Sigmoid colon (tissue), 7 donors: ENCODE data around the gene POGZ. TPM values are rescaled to one million over a fixed set of nuclear protein-coding genes. Genes with fewer than 3 reads are reported as not detected.

ENCODE experiments used
- DNase-seq: peaks from one replicate; pipeline ENCODE4 v3.0.0-alpha.2; 2019
- H3K27ac ChIP-seq, 4 donors: fragments of 200-600 bp; sonication (generic); one replicate each; pipeline ENCODE4 v1.5.1; 2016 to 2019; ENCODE audit warnings: mild to moderate bottlenecking in 1 of 4
- H3K27me3 ChIP-seq, 3 donors: fragments of 200-600 bp; sonication (generic); one replicate each; pipeline ENCODE4 v1.5.1; 2019; ENCODE audit warnings: mild to moderate bottlenecking in 1 of 3
- H3K36me3 ChIP-seq, 4 donors: fragments of 200-600 bp; sonication (generic); one replicate each; pipeline ENCODE4 v1.5.1; 2016 to 2019
- H3K4me1 ChIP-seq, 4 donors: fragments of 200-600 bp; sonication (generic); one replicate each; pipeline ENCODE4 v1.5.1; 2017 to 2019
- H3K4me3 ChIP-seq, 4 donors: fragments of 200-600 bp; sonication (generic); one replicate each; pipeline ENCODE4 v1.5.1; 2017 to 2019; ENCODE audit warnings: mild to moderate bottlenecking in 2 of 4, moderate library complexity in 1 of 4
- H3K9me3 ChIP-seq, 4 donors: fragments of 200-600 bp in 3 of 4; sonication (generic) in 3 of 4; one replicate each; pipeline versions ENCODE4 v1.5.1 to v1.6.1; 2013 to 2019
- EP300 ChIP-seq, 4 donors: sonication (generic); formaldehyde crosslinking; IDR thresholded peaks; one replicate each; pipeline ENCODE4 v1.6.1; 2017; ENCODE audit warnings: antibody characterized with exemption in 4 of 4
- POLR2A ChIP-seq, 2 donors: fragments of 450-650 bp; IDR thresholded peaks; one replicate each; pipeline ENCODE4 v1.6.1; 2016; ENCODE audit warnings: antibody characterized with exemption in 2 of 2, mild to moderate bottlenecking in 2 of 2, moderate library complexity in 2 of 2
- POLR2AphosphoS5 ChIP-seq, 4 donors: sonication (generic); formaldehyde crosslinking; IDR thresholded peaks; one replicate each; pipeline ENCODE4 v1.6.1; 2017; ENCODE audit warnings: antibody characterized with exemption in 4 of 4
- WGBS, 2 donors: extraction: QIAGEN DNeasy Blood & Tissue Kit; methylation state at CpG; one replicate each; pipeline ENCODE4 v1.1.7; 2013; 5-methylcytosine and 5-hydroxymethylcytosine counted together
- intact Hi-C: fragments of 100-400 bp; cut with DNase I; formaldehyde crosslinking; loops from one replicate; pipeline ENCODE4 v1.15.1; 2023
- polyA plus RNA-seq, 3 donors: library from polyadenylated mRNA; stranded (reverse); fragments of 200-250 nt; gene quantifications; one replicate each; pipeline ENCODE4 v1.2.3, GENCODE V29; 2013
- total RNA-seq, 4 donors: library from RNA; depleted of rRNA; stranded (reverse); fragments of >200 nt; gene quantifications; one replicate each; pipeline ENCODE4 v1.1.0, GENCODE V29; 2016
- TF ChIP-seq, protein P1 (sequence below), 4 experiments: fragments of 450-650 bp in 3 of 4; fragments of 200-600 bp in 1 of 4; IDR thresholded peaks; one replicate each; pipeline ENCODE4 v1.5.1; 2016 to 2019; ENCODE audit warnings: antibody characterized with exemption in 4 of 4, mild to moderate bottlenecking in 3 of 4, moderate library complexity in 2 of 4
- donor health status: healthy with polysubstance abuse.
- donor health status: Bipolar disorder and iron deficiency.
- donor health status: healthy.

POGZ gene
- total and polyA plus RNA-seq, 7 donors = 7.2 to 75.3 (median 40.6) TPM

DNA sequence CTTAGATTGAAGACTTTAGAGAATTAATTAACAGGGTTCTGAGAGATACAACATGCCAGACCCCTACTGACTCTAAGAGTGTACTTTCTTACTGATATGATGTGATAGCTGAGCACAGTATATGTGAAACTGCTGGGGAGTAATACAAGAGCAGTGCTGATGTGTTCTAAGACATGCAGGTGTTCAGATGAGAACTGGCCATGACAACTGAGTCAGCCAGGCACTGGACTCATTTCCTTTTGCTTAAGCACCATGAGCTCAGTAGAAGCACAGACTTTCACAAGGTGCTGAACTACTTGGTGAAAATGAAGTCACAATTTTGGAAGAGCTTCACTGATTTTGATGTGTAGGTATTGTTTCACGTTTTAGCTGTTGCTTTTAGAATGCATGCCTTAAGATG, 15.9 kb upstream of the POGZ start:
- H3K9me3 ChIP-seq = no peaks in the 10 kb centered on the region
- H3K4me1 ChIP-seq = peaks cover 0 to 12% (median 6%) of the 10 kb centered on the region in 4 donors
- intact Hi-C loops = no loop called here
- no peak overlapping the region for H3K27ac ChIP-seq
- TF ChIP-seq POLR2A (IDR thresholded peaks at IDR 0.05) (no peak), POLR2AphosphoS5 (IDR thresholded peaks at IDR 0.05) (no peak), EP300 (IDR thresholded peaks at IDR 0.05) (no peak)
- TF ChIP-seq, protein P1, sequence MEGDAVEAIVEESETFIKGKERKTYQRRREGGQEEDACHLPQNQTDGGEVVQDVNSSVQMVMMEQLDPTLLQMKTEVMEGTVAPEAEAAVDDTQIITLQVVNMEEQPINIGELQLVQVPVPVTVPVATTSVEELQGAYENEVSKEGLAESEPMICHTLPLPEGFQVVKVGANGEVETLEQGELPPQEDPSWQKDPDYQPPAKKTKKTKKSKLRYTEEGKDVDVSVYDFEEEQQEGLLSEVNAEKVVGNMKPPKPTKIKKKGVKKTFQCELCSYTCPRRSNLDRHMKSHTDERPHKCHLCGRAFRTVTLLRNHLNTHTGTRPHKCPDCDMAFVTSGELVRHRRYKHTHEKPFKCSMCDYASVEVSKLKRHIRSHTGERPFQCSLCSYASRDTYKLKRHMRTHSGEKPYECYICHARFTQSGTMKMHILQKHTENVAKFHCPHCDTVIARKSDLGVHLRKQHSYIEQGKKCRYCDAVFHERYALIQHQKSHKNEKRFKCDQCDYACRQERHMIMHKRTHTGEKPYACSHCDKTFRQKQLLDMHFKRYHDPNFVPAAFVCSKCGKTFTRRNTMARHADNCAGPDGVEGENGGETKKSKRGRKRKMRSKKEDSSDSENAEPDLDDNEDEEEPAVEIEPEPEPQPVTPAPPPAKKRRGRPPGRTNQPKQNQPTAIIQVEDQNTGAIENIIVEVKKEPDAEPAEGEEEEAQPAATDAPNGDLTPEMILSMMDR (IDR thresholded peaks at IDR 0.05) = no peak
- H3K4me3 ChIP-seq = no peak overlapping the region
- no peak for DNase-seq
- H3K36me3 ChIP-seq = no peaks in the 10 kb centered on the region
- no peaks in the 10 kb centered on the region for H3K27me3 ChIP-seq
- 83 to 92% methylated on average over 1 of the region's 1 CpG for WGBS, 2 donors

DNA sequence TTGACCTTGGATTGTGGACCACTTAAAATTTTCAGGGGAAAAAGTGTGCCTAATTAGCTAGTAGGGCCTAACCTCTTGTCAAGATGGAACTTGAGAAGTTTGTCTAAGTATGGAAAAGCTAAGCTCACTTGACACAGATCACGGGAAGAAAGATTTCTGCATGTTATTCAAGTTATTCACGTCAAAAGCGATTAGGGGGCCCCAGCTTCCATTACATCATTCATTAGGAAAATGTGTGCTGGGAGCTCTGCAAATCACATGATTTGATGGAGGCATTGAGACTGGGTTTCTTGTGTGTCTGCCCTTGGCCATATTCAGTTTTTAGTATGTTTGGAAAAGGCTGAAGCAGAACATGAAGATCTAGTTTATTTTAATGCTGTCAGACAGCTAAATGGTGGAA, 15.5 kb upstream of the POGZ start:
- DNase-seq = no peak
- 90 to 95% methylated on average over 3 of the region's 3 CpGs for WGBS, 2 donors
- Histone ChIP-seq H3K27ac (no peak overlapping the region), H3K4me3 (no peak overlapping the region), H3K36me3 (no peaks in the 10 kb centered on the region), H3K4me1 (peaks cover 0 to 12% (median 6%) of the 10 kb centered on the region in 4 donors), H3K27me3 (no peaks in the 10 kb centered on the region), H3K9me3 (no peaks in the 10 kb centered on the region)
- intact Hi-C loops = no loop called here
- TF ChIP-seq EP300 (IDR thresholded peaks at IDR 0.05) (no peak), POLR2A (IDR thresholded peaks at IDR 0.05) (no peak), POLR2AphosphoS5 (IDR thresholded peaks at IDR 0.05) (no peak)
- TF ChIP-seq, protein P1 (IDR thresholded peaks at IDR 0.05) = no peak

DNA sequence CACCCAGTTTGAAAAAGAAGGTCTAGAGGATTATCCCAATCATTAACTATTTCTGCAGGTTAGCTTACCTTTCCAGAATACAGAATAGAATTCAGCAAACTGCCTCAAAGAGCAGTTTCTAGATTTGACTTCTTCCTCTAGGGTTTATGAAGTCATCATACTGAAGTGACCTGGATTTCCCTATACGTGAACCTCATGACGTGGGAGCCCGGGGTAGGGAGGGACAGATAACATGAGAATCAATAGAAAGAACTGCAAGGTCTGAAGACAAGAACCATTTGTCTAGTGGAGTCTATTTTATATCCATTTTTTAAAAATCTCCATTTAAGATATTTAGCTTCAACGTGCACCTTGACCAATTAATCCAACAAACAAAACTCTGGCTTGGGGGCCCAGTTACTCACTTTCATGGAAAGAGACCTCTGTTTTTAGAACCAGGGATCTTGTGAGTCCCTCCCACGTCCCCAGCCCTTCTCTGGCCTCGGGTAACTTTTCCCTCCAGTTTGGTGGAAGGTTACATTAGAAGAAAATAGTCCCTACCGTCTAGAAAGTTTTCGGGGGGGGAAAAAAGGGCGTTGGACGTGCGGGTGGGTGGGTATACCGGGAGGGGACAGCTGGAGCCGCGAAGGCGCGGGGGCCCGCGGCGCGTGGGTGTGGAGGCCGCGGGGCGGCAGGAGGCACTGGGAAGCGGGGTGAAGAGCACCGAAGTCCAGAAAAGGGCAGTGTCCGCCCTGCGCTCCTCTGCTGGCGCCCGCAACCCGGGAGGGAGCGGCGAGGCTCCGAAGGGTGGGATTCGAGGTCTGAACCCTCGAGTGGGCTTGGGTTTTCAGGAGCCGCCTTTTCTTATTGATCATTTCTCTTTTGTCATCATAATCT, 13.8 kb upstream of the POGZ start:
- peak overlapping the region; percentile 81 to 83 (median 82) for H3K27ac ChIP-seq
- no peaks in the 10 kb centered on the region for H3K9me3 ChIP-seq
- no peaks in the 10 kb centered on the region for H3K36me3 ChIP-seq
- 2 to 7% methylated on average over 36 of the region's 36 CpGs for WGBS, 2 donors
- H3K4me1 ChIP-seq = peaks cover 0 to 5% (median 2%) of the 10 kb centered on the region in 4 donors
- peak; percentile 75 for DNase-seq
- peak overlapping the region; percentile 50 to 63 (median 61) for H3K4me3 ChIP-seq
- peak in 1 of 4 donors; percentile 56 for TF ChIP-seq POLR2AphosphoS5 (IDR thresholded peaks at IDR 0.05)
- TF ChIP-seq, protein P1 (IDR thresholded peaks at IDR 0.05) = no peak
- no peaks in the 10 kb centered on the region for H3K27me3 ChIP-seq
- intact Hi-C loops = loop anchor here (1.0 kb wide), 1 partner anchor 14 kb away; the partner anchor contains the start of gene POGZ

DNA sequence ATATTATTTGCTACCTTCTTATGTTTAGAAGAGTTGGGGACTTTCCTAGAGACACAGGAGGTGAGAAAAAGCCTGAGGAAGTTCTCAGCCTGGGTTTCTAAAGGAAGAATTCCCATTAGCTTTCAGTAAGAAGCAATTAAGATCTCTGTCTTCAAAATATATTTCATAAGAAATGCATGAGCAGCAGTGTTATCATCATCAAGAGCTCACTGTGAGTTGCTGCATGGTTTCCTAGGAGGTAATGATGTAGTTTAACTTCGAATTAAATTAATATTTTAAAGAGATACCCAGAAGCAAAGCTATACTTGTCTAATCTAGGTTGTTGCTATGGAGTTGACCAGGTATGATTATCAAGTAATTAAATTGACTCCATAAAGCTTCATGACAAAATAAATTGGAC, 5.7 kb upstream of the POGZ start:
- TF ChIP-seq, protein P1 (IDR thresholded peaks at IDR 0.05) = no peak
- TF ChIP-seq POLR2A (IDR thresholded peaks at IDR 0.05) (no peak), POLR2AphosphoS5 (IDR thresholded peaks at IDR 0.05) (no peak), EP300 (IDR thresholded peaks at IDR 0.05) (no peak)
- intact Hi-C loops = no loop called here
- H3K27me3 ChIP-seq = no peaks in the 10 kb centered on the region
- peaks cover 0 to under 1% (median 0%) of the 10 kb centered on the region in 4 donors for H3K4me1 ChIP-seq
- H3K27ac ChIP-seq = no peak overlapping the region
- H3K4me3 ChIP-seq = no peak overlapping the region
- 46 to 63% methylated on average over 1 of the region's 1 CpG for WGBS, 2 donors
- H3K9me3 ChIP-seq = no peaks in the 10 kb centered on the region
- H3K36me3 ChIP-seq = no peaks in the 10 kb centered on the region
- DNase-seq = no peak
